Right atrium auricular region (tissue), 2 donors: ENCODE measurements around the gene MAP3K4. TPM values are rescaled to one million over a fixed set of nuclear protein-coding genes. Genes with fewer than 3 reads are reported as not detected.

Experiments used
- DNase-seq: peaks from one replicate; pipeline ENCODE4 v3.0.0-alpha.2; 2019; ENCODE audit warnings: low spot score
- H3K27ac ChIP-seq, 2 donors: fragments of 200-600 bp; sonication (generic); 1 replicate in 1 of 2; 2 replicates in 1 of 2; pipeline ENCODE4 v1.5.1; 2016 to 2019
- H3K27me3 ChIP-seq, 2 donors: fragments of 200-600 bp; sonication (generic); one replicate each; pipeline versions ENCODE4 v1.5.1 to v1.6.0; 2017 to 2019
- H3K36me3 ChIP-seq: fragments of 200-600 bp; sonication (generic); one replicate; pipeline ENCODE4 v1.5.1; 2016
- H3K4me1 ChIP-seq, 2 donors: fragments of 200-600 bp; sonication (generic); one replicate each; pipeline versions ENCODE4 v1.5.1 to v1.6.0; 2017 to 2019
- H3K4me3 ChIP-seq, 2 donors: fragments of 200-600 bp; sonication (generic); 1 replicate in 1 of 2; 2 replicates in 1 of 2; pipeline ENCODE4 v1.5.1; 2017 to 2019; ENCODE audit warnings: mild to moderate bottlenecking in 1 of 2, moderate library complexity in 1 of 2
- H3K9me3 ChIP-seq, 2 donors: fragments of 200-600 bp; sonication (generic); one replicate each; pipeline ENCODE4 v1.5.1; 2019
- CTCF ChIP-seq, 2 donors: fragments of 200-600 bp; sonication (generic); IDR thresholded peaks; one replicate each; pipeline ENCODE4 v1.5.1; 2019; ENCODE audit warnings: antibody characterized with exemption in 2 of 2
- total RNA-seq, 2 donors: library from RNA; depleted of rRNA; stranded (reverse); fragments of >200 nt; gene quantifications; one replicate each; pipeline ENCODE4 v1.1.0, GENCODE V29; 2016

MAP3K4 gene
- total RNA-seq, 2 donors from 2014 or later = 15.6 to 17.2 TPM

- H3K27me3 ChIP-seq = no peaks in the 10 kb centered on the region
- no peaks in the 10 kb centered on the region for H3K9me3 ChIP-seq
- H3K4me3 ChIP-seq = no peak overlapping the region
- peaks cover 96% of the 10 kb centered on the region for H3K36me3 ChIP-seq
- H3K27ac ChIP-seq = no peak overlapping the region
- no peaks in the 10 kb centered on the region for H3K4me1 ChIP-seq
- DNase-seq = no peak
- TF ChIP-seq CTCF (IDR thresholded peaks at IDR 0.05) = no peak
Observed at GRCh38 chr6:161085246-161085645, 93.7 kb downstream of the MAP3K4 start.

GRCh38 chr6:161088676-161089328 lies 97.2 kb downstream of the MAP3K4 start:
- Histone ChIP-seq H3K4me3 (no peak overlapping the region), H3K27me3 (no peaks in the 10 kb centered on the region), H3K4me1 (no peaks in the 10 kb centered on the region), H3K36me3 (peaks cover 87% of the 10 kb centered on the region), H3K9me3 (no peaks in the 10 kb centered on the region), H3K27ac (no peak overlapping the region)
- no peak for TF ChIP-seq CTCF (IDR thresholded peaks at IDR 0.05)
- DNase-seq = no peak

GRCh38 chr6:161091151-161091550 lies 99.6 kb downstream of the MAP3K4 start:
- no peak overlapping the region for H3K27ac ChIP-seq
- no peak overlapping the region for H3K4me3 ChIP-seq
- H3K9me3 ChIP-seq = no peaks in the 10 kb centered on the region
- no peaks in the 10 kb centered on the region for H3K4me1 ChIP-seq
- TF ChIP-seq CTCF (IDR thresholded peaks at IDR 0.05) = no peak
- no peaks in the 10 kb centered on the region for H3K27me3 ChIP-seq
- no peak for DNase-seq
- H3K36me3 ChIP-seq = peaks cover 71% of the 10 kb centered on the region

GRCh38 chr6:161091972-161092701 lies 100.6 kb downstream of the MAP3K4 start:
- no peak for DNase-seq
- Histone ChIP-seq H3K27ac (no peak overlapping the region), H3K9me3 (no peaks in the 10 kb centered on the region), H3K36me3 (peaks cover 69% of the 10 kb centered on the region), H3K27me3 (no peaks in the 10 kb centered on the region), H3K4me3 (no peak overlapping the region), H3K4me1 (no peaks in the 10 kb centered on the region)
- TF ChIP-seq CTCF (IDR thresholded peaks at IDR 0.05) = no peak

- Histone ChIP-seq H3K4me1 (no peaks in the 10 kb centered on the region), H3K9me3 (no peaks in the 10 kb centered on the region), H3K36me3 (peaks cover 61% of the 10 kb centered on the region), H3K4me3 (no peak overlapping the region), H3K27ac (no peak overlapping the region), H3K27me3 (no peaks in the 10 kb centered on the region)
- TF ChIP-seq CTCF (IDR thresholded peaks at IDR 0.05) = no peak
- DNase-seq = no peak
Observed at GRCh38 chr6:161094955-161095354, 103.4 kb downstream of the MAP3K4 start.
